Panc1 (cell line): ENCODE results near the gene RAB42. TPM values are rescaled to one million over a fixed set of nuclear protein-coding genes. Genes with fewer than 3 reads are reported as not detected.

Source experiments
- ATAC-seq: fragments of 200-7000 bp; cut with Tn5 transposase; 2 replicates; pipeline ENCODE4 v1.9.1; 2020; ENCODE audit warnings: mild to moderate bottlenecking, moderate library complexity
- BruUV-seq: library from RNA; stranded (reverse); fragments of 400-500 nt; replicated peaks from 2 replicates; lab custom pipeline; 2021; lab: Mats Ljungman, UMichigan
- CTCF ChIA-PET: fragments of 300-600 bp; sonication (Branson Sonifier 250); formaldehyde crosslinking; loops from one replicate; lab custom pipeline; 2022; ENCODE audit warnings: antibody characterized with exemption; lab: Charles Lee
- POLR2A ChIA-PET: fragments of 300-600 bp; sonication (Branson Sonifier 250); formaldehyde crosslinking; loops from one replicate; lab custom pipeline; 2022; ENCODE audit warnings: antibody characterized with exemption; lab: Charles Lee
- DNase-seq: peaks from one replicate; pipeline ENCODE4 v3.0.0-alpha.2; 2010; ENCODE audit warnings: low read depth, low spot score
- H3K27ac ChIP-seq: 2 replicates; pipeline ENCODE4 v1.5.1; 2011; ENCODE audit warnings: mild to moderate bottlenecking, low read length, inconsistent platforms
- H3K27me3 ChIP-seq: fragments of 200-500 bp; sonication (Bioruptor generic); 2 replicates; pipeline ENCODE4 v1.6.0; 2014; ENCODE audit warnings: low read length, inconsistent platforms; ENCODE audit not compliant: control insufficient read depth, insufficient read depth
- H3K36me3 ChIP-seq: fragments of 200-500 bp; sonication (Bioruptor generic); 2 replicates; pipeline ENCODE4 v1.5.1; 2014; ENCODE audit warnings: inconsistent platforms, mild to moderate bottlenecking, low read length, moderate library complexity; ENCODE audit not compliant: control insufficient read depth, insufficient read depth
- H3K4me1 ChIP-seq: 2 replicates; pipeline ENCODE4 v1.5.1; 2011; ENCODE audit warnings: inconsistent platforms, mild to moderate bottlenecking, low read length, moderate library complexity; ENCODE audit not compliant: control insufficient read depth, insufficient read depth
- H3K4me3 ChIP-seq, 2 experiments: 2 replicates each; pipeline ENCODE4 v1.5.1; 2011 to 2012; ENCODE audit warnings: low read depth in 2 of 2, low read length in 2 of 2, mild to moderate bottlenecking in 2 of 2, inconsistent platforms in 1 of 2, moderate library complexity in 1 of 2
- H3K9me3 ChIP-seq: fragments of 200-500 bp; sonication (Bioruptor generic); 2 replicates; pipeline ENCODE4 v1.5.1; 2014; ENCODE audit warnings: low read depth, mild to moderate bottlenecking, inconsistent platforms, low read length, moderate library complexity; ENCODE audit not compliant: control insufficient read depth, insufficient read depth
- CTCF ChIP-seq: fragments of 450-650 bp; IDR thresholded peaks from 2 replicates; pipeline ENCODE4 v1.5.1; 2017; ENCODE audit warnings: mild to moderate bottlenecking
- POLR2AphosphoS5 ChIP-seq: IDR thresholded peaks from 2 replicates; pipeline ENCODE4 v1.6.1; 2012; ENCODE audit warnings: mild to moderate bottlenecking, low read depth, low read length, moderate library complexity
- REST ChIP-seq, 2 experiments: IDR thresholded peaks; 2 replicates each; pipeline ENCODE4 v1.6.1; 2011 to 2012; ENCODE audit warnings: low read depth in 2 of 2, control low read depth in 1 of 2, low read length in 1 of 2, mild to moderate bottlenecking in 1 of 2, moderate library complexity in 1 of 2; ENCODE audit not compliant: insufficient read depth in 1 of 2
- SIN3A ChIP-seq: IDR thresholded peaks from 2 replicates; pipeline ENCODE4 v1.6.1; 2012; ENCODE audit warnings: low read depth, mild to moderate bottlenecking, low read length, moderate library complexity, borderline replicate concordance; ENCODE audit not compliant: insufficient read depth
- TCF7L2 ChIP-seq: IDR thresholded peaks from 2 replicates; pipeline ENCODE4 v1.6.1; 2011; ENCODE audit warnings: mild to moderate bottlenecking, low read depth, low read length, inconsistent platforms
- in situ Hi-C: cut with HindIII; loops from 2 replicates; pipeline ENCODE4 v1.10.0; 2016; ENCODE audit warnings: low sequenced_read_pairs, low pct_unique_long_range_greater_than_20kb
- intact Hi-C: fragments of 100-400 bp; cut with micrococcal nuclease; formaldehyde crosslinking; loops from one replicate; pipeline ENCODE4 v1.10.0; 2022; ENCODE audit not compliant: unreplicated experiment
- total RNA-seq: library from RNA; stranded (reverse); gene quantifications from one replicate; pipeline ENCODE4 v1.2.1, GENCODE V29; 2021; ENCODE audit not compliant: unreplicated experiment

The RAB42 gene
- total RNA-seq, 1 experiment from 2014 or later, result 4.2 TPM

- Histone ChIP-seq H3K36me3 (peaks cover 15% of the 10 kb centered on the region), H3K4me1 (peaks cover 4% of the 10 kb centered on the region), H3K9me3 (no peaks in the 10 kb centered on the region), H3K27me3 (no peaks in the 10 kb centered on the region), H3K27ac (no peak overlapping the region), H3K4me3 (no peak overlapping the region)
- intact Hi-C loops (no loop called here), in situ Hi-C loops (no loop called here)
- TF ChIP-seq SIN3A (no peak), REST (IDR thresholded peaks at IDR 0.05; ENCODE audit: insufficient read depth in 1 of 2, low read depth in 2 of 2, low read length in 1 of 2) (no peak), CTCF (no peak), POLR2AphosphoS5 (no peak), TCF7L2 (no peak)
- no peak for DNase-seq
- ChIA-PET CTCF (interaction anchor here (0.6 kb wide), 1 partner anchor 60 kb away, joined by 4 read pairs; no protein-coding TSS in a partner anchor), POLR2A (interaction anchor here (0.5 to 0.9 kb wide), 2 partner anchors 53 to 340 kb away, joined by 6 to 14 read pairs; no protein-coding TSS in a partner anchor)
- BruUV-seq, result no TSS peak
- no peak for ATAC-seq
Observed at GRCh38 chr1:28578696-28579218, 13.3 kb upstream of the RAB42 start.

GRCh38 chr1:28579401-28579800 is 12.7 kb upstream of the RAB42 start:
- peaks cover 4% of the 10 kb centered on the region for H3K4me1 ChIP-seq
- peak overlapping the region; percentile 4; the same call in 1 of the 2 replicates for H3K27ac ChIP-seq
- H3K27me3 ChIP-seq, result no peaks in the 10 kb centered on the region
- TF ChIP-seq CTCF (no peak), POLR2AphosphoS5 (0 out of 2 replicates have a peak, but pooled peaks have one; percentile 20)
- no peaks in the 10 kb centered on the region for H3K9me3 ChIP-seq
- ChIA-PET CTCF (no interaction called here), POLR2A (interaction anchor here (0.5 to 0.9 kb wide), 3 partner anchors 24 to 341 kb away, joined by 6 to 14 read pairs (median 6); no protein-coding TSS in a partner anchor)
- in situ Hi-C loops, result no loop called here
- H3K4me3 ChIP-seq, result peak overlapping the region; percentile 89 to 90
- peaks cover 15% of the 10 kb centered on the region for H3K36me3 ChIP-seq
- BruUV-seq, result no TSS peak
- DNase-seq, result no peak
- intact Hi-C loops, result no loop called here
- ATAC-seq, result no peak
